Adrenal gland (tissue), 5 donors: ENCODE measurements around the gene CELA3B.

Source experiments
- POLR2A ChIP-seq, 2 donors: fragments of 450-650 bp; IDR thresholded peaks; one replicate each; pipeline ENCODE4 v1.6.1; 2017; ENCODE audit warnings: antibody characterized with exemption in 2 of 2, mild to moderate bottlenecking in 2 of 2, moderate library complexity in 1 of 2
- TF ChIP-seq, protein P1 (sequence below), 6 experiments: fragments of 450-650 bp in 4 of 6; fragments of 200-600 bp in 2 of 6; sonication (generic) in 1 of 6; IDR thresholded peaks; 1 replicate in 5 of 6; 2 replicates in 1 of 6; pipeline versions ENCODE4 v1.5.1 to v1.8.0; 2016 to 2021; ENCODE audit warnings: antibody characterized with exemption in 6 of 6, mild to moderate bottlenecking in 2 of 6, moderate library complexity in 1 of 6
- donor health status: DM: no; HTN: no; CAD: no.

DNA sequence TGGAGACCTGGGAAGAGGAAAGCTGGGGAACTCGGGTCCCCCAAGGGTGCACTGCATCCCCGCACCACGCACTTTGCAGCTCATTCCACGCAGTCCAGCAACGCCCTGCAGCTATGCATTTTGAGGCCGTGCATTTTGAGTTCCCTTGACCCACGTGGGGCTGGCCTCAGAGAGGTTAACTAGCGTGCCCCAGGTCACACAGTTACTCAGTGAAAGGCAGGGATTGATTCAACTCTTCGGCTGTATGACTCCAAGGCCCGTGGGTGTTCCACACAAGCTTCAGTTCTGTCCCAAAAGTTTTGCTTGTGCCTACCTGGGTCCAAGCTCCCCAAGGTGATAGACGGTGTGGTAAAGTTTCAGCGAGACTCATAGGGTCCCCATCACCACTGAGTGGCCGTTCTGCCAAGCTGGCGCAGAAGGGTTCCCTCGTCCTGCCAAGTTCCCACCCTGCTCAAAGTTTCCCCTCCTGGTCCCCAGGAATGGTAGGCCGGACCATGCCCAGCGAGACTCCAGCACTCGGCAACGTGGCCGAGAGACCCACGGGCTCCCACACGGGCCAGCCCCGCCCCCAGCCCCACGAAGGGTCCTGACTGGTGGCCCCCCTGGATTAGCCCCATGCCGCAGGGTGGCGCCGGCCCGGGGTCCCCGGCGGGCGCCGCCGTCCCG is 40.3 kb upstream of the CELA3B start:
- TF ChIP-seq, protein P1, sequence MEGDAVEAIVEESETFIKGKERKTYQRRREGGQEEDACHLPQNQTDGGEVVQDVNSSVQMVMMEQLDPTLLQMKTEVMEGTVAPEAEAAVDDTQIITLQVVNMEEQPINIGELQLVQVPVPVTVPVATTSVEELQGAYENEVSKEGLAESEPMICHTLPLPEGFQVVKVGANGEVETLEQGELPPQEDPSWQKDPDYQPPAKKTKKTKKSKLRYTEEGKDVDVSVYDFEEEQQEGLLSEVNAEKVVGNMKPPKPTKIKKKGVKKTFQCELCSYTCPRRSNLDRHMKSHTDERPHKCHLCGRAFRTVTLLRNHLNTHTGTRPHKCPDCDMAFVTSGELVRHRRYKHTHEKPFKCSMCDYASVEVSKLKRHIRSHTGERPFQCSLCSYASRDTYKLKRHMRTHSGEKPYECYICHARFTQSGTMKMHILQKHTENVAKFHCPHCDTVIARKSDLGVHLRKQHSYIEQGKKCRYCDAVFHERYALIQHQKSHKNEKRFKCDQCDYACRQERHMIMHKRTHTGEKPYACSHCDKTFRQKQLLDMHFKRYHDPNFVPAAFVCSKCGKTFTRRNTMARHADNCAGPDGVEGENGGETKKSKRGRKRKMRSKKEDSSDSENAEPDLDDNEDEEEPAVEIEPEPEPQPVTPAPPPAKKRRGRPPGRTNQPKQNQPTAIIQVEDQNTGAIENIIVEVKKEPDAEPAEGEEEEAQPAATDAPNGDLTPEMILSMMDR (IDR thresholded peaks at IDR 0.05) = no peak
- TF ChIP-seq POLR2A (IDR thresholded peaks at IDR 0.05) = no peak
